Peyer's patch (tissue), 4 donors: ENCODE results near the gene SLAMF1. TPM values are rescaled to one million over a fixed set of nuclear protein-coding genes. Genes with fewer than 3 reads are reported as not detected.

ENCODE experiments used
- DNase-seq, 3 donors: peaks; one replicate each; pipeline ENCODE4 v3.0.0-alpha.2; 2017 to 2019
- H3K27ac ChIP-seq, 4 donors: fragments of 200-600 bp; sonication (generic); one replicate each; pipeline ENCODE4 v1.5.1; 2016 to 2019
- H3K27me3 ChIP-seq, 2 donors: fragments of 200-600 bp; sonication (generic); one replicate each; pipeline ENCODE4 v1.5.1; 2019
- H3K36me3 ChIP-seq, 3 donors: fragments of 200-600 bp; sonication (generic); one replicate each; pipeline ENCODE4 v1.5.1; 2016 to 2019
- H3K4me1 ChIP-seq, 4 donors: fragments of 200-600 bp; sonication (generic); one replicate each; pipeline ENCODE4 v1.5.1; 2016 to 2019
- H3K4me3 ChIP-seq, 4 donors: fragments of 200-600 bp; sonication (generic); 1 replicate in 3 of 4; 2 replicates in 1 of 4; pipeline ENCODE4 v1.5.1; 2016 to 2019; ENCODE audit warnings: mild to moderate bottlenecking in 1 of 4
- H3K9me3 ChIP-seq, 4 donors: fragments of 200-600 bp; sonication (generic); one replicate each; pipeline ENCODE4 v1.5.1; 2016 to 2019; ENCODE audit warnings: mild to moderate bottlenecking in 1 of 4
- POLR2A ChIP-seq, 2 donors: fragments of 450-650 bp; IDR thresholded peaks; one replicate each; pipeline ENCODE4 v1.5.1; 2017; ENCODE audit warnings: antibody characterized with exemption in 2 of 2, mild to moderate bottlenecking in 2 of 2, moderate library complexity in 2 of 2
- total RNA-seq, 4 donors: library from RNA; depleted of rRNA; stranded (reverse); fragments of >200 nt; gene quantifications; one replicate each; pipeline ENCODE4 v1.1.0, GENCODE V29; 2016
- TF ChIP-seq, protein P1 (sequence below), 6 experiments: fragments of 450-650 bp in 4 of 6; fragments of 200-600 bp in 2 of 6; sonication (generic) in 1 of 6; IDR thresholded peaks; one replicate each; pipeline ENCODE4 v1.5.1; 2017 to 2019; ENCODE audit warnings: antibody characterized with exemption in 6 of 6, mild to moderate bottlenecking in 3 of 6, moderate library complexity in 1 of 6

Gene SLAMF1
- total RNA-seq, 4 donors from 2014 or later: 2.5 to 9.1 (median 6.0) TPM; not detected in 1

DNA sequence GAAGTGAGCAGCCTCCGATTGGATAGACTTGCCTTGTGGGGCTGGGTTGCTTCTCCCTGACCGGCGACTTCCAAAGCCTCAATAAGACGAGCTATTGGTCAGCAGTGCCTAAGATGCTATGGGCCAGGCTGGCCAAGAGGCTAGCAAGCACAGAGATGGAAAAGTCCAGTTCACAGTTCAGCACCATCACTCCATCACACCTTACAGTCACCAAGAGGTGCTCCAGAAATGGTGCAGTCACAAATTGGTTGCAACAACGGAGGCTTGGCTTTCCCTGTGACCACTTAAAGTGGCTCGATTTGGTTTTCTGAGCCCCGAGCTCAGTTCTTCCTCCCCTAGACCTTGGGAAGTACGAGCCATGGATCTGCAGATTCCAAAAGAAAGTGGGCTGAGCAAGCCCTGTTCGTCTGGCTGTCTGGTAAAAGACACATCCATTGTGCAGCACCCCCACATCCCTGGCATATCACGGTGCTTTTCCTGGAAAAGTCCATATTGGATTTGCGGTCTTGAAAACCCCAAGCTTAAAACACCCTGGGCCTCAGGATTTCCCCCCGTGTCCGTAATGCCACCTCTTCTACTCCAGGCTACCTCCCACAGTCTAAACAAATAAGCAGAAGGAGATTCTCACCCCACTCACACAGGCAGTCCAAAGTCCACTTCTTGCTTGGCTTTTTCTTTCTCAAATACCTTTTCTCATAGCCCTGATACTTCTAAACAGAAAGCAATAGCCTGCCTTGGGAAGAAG, 1.3 kb downstream of the SLAMF1 start:
- peak overlapping the region; percentile 56 to 79 (median 67) for H3K27ac ChIP-seq
- no peak for DNase-seq
- no peaks in the 10 kb centered on the region for H3K36me3 ChIP-seq

DNA sequence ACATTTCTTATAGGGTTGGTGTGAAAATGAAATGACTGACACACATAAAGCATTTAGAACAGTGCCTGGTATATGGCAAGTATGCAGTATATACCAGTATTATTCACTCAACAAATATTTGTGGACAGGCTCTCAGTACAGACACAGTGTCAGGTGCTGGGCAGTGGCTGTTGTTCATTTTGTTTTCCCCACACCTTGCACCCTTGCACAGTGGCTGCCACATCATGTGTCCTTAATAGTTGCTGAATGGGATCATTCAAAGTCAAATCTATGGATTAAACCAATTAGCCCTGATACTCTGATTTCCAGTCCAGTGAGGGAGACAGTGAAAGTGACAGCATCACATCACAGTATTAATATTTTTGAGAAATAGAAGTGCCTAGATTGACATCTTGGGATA, 2.4 kb downstream of the SLAMF1 start:
- peak overlapping the region in 3 of 4 donors; percentile 67 to 79 (median 67) for H3K27ac ChIP-seq
- H3K27me3 ChIP-seq: no peaks in the 10 kb centered on the region
- H3K4me1 ChIP-seq: no peaks in the 10 kb centered on the region
- TF ChIP-seq, protein P1, sequence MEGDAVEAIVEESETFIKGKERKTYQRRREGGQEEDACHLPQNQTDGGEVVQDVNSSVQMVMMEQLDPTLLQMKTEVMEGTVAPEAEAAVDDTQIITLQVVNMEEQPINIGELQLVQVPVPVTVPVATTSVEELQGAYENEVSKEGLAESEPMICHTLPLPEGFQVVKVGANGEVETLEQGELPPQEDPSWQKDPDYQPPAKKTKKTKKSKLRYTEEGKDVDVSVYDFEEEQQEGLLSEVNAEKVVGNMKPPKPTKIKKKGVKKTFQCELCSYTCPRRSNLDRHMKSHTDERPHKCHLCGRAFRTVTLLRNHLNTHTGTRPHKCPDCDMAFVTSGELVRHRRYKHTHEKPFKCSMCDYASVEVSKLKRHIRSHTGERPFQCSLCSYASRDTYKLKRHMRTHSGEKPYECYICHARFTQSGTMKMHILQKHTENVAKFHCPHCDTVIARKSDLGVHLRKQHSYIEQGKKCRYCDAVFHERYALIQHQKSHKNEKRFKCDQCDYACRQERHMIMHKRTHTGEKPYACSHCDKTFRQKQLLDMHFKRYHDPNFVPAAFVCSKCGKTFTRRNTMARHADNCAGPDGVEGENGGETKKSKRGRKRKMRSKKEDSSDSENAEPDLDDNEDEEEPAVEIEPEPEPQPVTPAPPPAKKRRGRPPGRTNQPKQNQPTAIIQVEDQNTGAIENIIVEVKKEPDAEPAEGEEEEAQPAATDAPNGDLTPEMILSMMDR (IDR thresholded peaks at IDR 0.05): no peak
- TF ChIP-seq POLR2A (IDR thresholded peaks at IDR 0.05): no peak
- no peaks in the 10 kb centered on the region for H3K36me3 ChIP-seq
- no peaks in the 10 kb centered on the region for H3K9me3 ChIP-seq
- peak overlapping the region in 2 of 4 donors; percentile 9 to 36 for H3K4me3 ChIP-seq
- DNase-seq: no peak

More for the DNA sequence above, 1.3 kb downstream of the SLAMF1 start:
- Histone ChIP-seq H3K4me3 (peak overlapping the region; percentile 31 to 41 (median 38)), H3K4me1 (no peaks in the 10 kb centered on the region), H3K9me3 (no peaks in the 10 kb centered on the region), H3K27me3 (no peaks in the 10 kb centered on the region)
- TF ChIP-seq, protein P1 (IDR thresholded peaks at IDR 0.05): no peak
- TF ChIP-seq POLR2A (IDR thresholded peaks at IDR 0.05): no peak

DNA sequence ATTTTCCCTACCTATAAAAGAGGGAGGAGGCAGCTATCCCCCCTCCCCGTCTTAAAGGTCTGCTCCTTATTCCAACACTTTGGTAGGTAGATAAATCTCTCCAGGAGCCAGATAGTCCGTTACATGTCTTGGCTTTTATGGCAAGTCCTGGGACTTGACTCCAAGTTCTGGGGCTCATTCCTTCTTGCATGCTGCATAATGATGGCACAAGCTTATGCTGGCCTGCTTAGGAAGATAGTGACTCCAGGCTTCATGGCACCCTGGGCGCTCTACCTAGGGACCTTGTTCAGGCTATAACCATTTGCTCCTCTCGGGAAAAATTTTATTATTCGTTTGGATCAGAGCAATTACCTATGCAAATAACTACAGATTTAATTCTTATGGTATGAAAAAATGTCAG, 3.7 kb downstream of the SLAMF1 start:
- no peaks in the 10 kb centered on the region for H3K36me3 ChIP-seq
- DNase-seq: no peak
- TF ChIP-seq, protein P1 (IDR thresholded peaks at IDR 0.05): no peak
- TF ChIP-seq POLR2A (IDR thresholded peaks at IDR 0.05): no peak
- no peaks in the 10 kb centered on the region for H3K9me3 ChIP-seq
- no peak overlapping the region for H3K4me3 ChIP-seq
- H3K27me3 ChIP-seq: no peaks in the 10 kb centered on the region
- H3K27ac ChIP-seq: peak overlapping the region in 2 of 4 donors; percentile 29 to 63
- peaks cover 0 to 9% (median 0%) of the 10 kb centered on the region in 4 donors for H3K4me1 ChIP-seq

DNA sequence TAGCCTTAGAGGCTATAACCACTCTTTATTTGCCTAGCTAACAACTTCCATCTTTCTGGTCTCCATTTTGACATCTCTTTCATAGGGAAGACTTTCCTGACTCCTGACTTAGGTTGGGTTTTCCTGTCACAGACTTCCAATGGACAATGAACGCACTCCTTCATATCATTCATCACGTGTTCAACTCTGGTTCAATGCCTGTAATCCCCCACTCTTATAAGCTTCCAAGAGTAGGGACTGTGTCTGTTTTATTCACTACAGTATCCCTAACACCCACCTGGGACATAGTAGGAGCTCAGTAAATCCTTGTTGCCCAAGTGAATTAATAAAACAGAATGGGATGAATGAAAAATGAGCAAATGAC, 4.6 kb downstream of the SLAMF1 start:
- Histone ChIP-seq H3K9me3 (no peaks in the 10 kb centered on the region), H3K4me3 (no peak overlapping the region), H3K36me3 (no peaks in the 10 kb centered on the region), H3K27me3 (no peaks in the 10 kb centered on the region), H3K4me1 (peaks cover 0 to 14% (median 0%) of the 10 kb centered on the region in 4 donors), H3K27ac (peak overlapping the region in 3 of 4 donors; percentile 23 to 63 (median 36))
- TF ChIP-seq POLR2A (IDR thresholded peaks at IDR 0.05): no peak
- TF ChIP-seq, protein P1 (IDR thresholded peaks at IDR 0.05): no peak
- no peak for DNase-seq

DNA sequence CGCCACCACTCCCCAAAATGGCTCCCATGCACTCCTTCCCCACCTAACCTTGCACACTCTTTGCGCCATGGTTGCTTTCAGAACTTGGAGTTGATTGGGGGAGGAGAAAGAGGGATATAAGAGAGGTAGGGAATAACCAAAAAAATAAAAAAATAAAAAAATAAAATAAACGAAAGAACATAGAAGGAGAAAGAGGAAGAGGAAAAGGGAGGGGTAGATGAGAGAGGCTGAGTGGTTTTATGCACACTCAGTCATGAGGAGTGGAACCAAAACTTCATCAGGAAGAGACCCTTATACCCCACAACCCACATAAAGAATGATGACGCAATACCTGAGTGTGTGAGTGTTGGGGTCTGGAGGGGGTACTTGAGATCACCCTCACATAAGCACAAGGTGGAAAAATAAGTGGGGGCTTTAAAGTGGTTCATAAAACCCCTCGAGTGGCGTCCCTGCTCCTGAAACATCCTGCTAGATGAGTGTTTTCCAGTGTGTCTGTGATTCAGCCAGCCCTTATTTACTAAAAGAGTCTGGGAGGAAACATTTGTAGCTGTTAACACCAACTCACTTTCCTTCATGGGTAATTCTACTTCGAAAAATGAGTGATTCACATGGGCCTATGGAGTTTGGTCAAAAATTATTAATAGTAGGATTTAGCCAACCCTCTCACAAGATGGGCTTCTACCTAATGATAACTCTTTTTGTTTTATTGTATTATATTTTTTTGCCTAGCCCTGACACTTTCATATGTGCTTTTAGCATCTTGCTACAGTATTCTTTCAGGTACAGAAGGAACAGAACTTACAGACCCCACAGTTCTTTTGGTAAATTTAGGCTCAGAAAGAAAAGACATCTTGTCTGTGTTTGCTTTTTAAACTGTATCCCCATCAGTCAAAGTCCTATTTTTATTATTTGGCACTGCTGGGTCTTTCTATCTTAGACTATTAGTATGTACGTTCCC, 5.2 kb downstream of the SLAMF1 start:
- Histone ChIP-seq H3K4me3 (no peak overlapping the region), H3K27me3 (no peaks in the 10 kb centered on the region), H3K4me1 (peaks cover 0 to 14% (median 0%) of the 10 kb centered on the region in 4 donors), H3K36me3 (no peaks in the 10 kb centered on the region), H3K27ac (peak overlapping the region; percentile 23 to 69 (median 43)), H3K9me3 (no peaks in the 10 kb centered on the region)
- no peak for DNase-seq
- no peak for TF ChIP-seq POLR2A (IDR thresholded peaks at IDR 0.05)
- TF ChIP-seq, protein P1 (IDR thresholded peaks at IDR 0.05): no peak
